NCI-H524 (cell line): ENCODE measurements around the gene EVL.
A peak's percentile ranks its signal among the peaks of the same experiment; 100 is the strongest.

ENCODE experiments used
- DNase-seq, 2 experiments: peaks; one replicate each; lab custom pipeline; 2025; lab: John Stamatoyannopoulos, UW

EVL gene

DNA sequence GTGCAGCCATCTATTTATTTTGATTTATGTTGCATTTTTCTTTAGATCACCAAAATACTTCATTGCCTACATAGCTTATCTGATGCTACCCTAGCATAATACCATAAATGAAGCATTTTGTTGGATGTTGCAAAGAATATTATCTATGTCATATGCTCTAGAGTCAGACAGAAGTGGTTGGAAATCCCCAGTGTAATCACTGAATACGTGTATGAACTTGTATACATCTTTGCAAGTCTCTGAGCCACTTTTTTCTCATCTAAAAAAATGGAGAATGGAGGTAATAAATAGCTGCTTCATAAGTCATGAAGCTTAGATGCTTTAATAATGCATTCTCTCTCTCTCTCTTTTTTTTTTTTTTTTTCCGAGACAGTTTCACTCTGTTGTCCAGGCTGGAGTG lies 18.5 kb downstream of the EVL start:
- DNase-seq = no peak

DNA sequence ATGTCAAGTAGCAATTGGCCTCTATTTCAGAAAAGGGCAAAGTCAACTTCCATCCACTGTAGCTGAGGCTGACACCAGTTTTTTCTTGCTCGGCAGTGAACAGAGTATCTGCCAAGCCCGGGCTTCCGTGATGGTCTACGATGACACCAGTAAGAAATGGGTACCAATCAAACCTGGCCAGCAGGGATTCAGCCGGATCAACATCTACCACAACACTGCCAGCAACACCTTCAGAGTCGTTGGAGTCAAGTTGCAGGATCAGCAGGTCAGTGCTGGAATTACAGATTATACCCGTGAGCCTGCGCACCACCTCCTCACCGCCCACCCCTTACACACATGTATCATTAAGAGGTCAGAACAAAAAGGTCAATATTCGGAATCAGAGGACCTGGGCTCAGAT lies 19.4 kb downstream of the EVL start:
- no peak for DNase-seq

- no peak for DNase-seq
Measured at GRCh38 chr14:100085462-100085861, 20.2 kb downstream of the EVL start.

GRCh38 chr14:100086361-100086760 lies 21.1 kb downstream of the EVL start:
- no peak for DNase-seq

DNA sequence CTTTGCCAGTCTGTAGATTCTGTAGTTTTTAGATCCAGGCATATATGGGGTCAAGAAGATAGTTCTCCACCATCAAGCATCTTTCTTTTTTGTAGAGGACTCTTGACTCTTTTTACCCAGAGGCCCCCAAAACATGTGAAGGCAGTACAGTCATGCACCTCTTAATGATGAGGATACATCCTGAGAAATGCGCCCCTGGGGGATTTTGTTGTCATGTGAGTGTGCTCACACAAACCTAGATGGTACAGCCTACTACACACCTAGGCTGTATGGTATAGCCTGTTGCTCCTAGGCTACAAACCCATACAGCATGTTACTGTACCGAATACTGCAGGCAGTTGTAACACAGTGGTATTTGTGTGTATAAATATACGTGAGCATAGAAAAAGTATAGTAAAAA lies 23.0 kb downstream of the EVL start:
- no peak for DNase-seq

DNA sequence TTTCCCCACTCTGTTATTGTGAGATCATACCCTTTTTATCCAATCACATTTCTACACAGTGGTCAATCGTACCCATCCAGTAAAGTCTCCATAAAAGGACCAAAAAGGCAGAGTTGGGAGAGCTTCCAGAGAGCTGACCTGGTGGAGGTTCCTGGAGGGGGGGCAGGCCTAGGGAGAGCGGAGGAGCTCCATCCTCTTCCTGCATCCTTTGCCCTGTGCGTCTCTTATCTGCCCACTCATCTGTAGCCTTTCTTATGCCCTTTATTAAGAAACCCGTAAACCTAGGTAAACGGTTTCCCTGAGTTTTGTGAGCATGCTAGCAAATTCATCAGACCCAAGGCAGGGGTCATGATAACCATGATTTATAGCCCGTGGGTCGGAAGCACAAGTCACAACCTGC lies 26.2 kb downstream of the EVL start:
- no peak for DNase-seq

DNA sequence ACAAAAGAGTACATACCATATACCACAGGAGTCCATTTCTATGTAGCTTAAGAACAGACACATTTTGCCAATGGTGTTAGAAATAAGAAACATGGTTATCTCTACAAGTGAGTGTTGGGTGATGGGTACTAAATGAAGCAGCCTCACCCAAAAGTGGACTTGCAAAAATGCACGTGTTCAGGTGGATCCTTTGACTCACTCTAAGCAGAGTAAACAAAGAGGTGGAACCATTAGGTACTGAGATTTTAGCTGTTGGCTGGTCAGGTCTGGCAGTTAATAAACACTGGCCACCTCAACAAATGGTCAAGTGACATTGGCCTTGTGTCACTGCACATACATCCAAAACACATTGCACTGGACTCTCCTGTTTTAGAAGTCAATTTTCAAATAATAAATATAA lies 27.6 kb downstream of the EVL start:
- DNase-seq = no peak

DNA sequence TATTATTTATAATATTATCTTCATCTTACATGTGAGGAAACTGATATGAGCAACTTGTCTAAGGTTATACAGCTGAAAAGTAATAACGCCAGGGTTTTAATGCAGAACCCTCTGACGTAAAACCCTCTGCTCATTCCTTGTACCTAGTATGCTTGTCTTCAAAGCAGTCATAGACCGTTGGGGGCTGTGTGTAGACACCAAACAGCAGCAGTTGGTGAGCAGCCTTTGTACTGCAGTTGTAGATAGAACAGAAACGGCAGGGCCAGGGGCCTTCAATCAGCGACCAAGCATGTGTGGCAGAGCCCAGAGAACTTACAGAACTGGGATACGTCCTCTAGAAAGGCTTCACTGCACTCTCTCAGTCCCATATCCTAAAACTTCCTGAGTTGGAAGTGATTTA lies 28.1 kb downstream of the EVL start:
- no peak for DNase-seq

GRCh38 chr14:100096656-100097055 lies 31.4 kb downstream of the EVL start:
- no peak for DNase-seq

- no peak for DNase-seq
Measured at GRCh38 chr14:100098171-100098570, 32.9 kb downstream of the EVL start.

DNA sequence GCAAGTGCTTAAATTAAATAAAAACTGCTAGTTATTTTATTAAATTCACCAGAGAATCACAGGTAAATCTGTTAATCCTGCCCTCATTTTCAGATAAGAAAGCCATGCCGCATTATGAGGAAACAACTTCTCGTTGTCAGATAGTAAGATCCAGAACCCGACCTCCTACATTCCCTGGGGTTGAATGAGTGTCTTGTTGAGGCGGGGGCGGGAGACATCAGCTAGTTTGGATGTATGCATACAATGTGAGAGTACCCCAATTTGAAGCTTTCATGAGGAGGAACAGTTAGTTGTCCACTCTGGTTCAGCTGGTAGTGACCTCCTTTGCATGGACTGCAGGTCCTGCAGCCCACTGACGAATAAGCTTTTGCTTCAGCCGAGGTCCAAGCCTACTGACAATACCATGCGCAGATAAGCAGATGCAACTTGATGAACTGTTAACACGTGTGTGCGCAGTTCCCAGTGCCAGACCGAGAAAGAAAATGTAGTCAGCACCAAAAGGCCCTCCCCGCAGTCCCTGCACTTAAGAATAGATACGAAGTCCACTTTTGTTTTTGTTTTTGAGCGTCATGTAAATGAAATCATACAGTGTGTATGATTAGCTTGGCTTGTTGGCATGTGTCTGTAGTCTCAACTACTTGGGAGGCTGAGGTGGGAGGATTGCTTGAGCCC lies 34.9 kb downstream of the EVL start:
- DNase-seq = no peak

DNA sequence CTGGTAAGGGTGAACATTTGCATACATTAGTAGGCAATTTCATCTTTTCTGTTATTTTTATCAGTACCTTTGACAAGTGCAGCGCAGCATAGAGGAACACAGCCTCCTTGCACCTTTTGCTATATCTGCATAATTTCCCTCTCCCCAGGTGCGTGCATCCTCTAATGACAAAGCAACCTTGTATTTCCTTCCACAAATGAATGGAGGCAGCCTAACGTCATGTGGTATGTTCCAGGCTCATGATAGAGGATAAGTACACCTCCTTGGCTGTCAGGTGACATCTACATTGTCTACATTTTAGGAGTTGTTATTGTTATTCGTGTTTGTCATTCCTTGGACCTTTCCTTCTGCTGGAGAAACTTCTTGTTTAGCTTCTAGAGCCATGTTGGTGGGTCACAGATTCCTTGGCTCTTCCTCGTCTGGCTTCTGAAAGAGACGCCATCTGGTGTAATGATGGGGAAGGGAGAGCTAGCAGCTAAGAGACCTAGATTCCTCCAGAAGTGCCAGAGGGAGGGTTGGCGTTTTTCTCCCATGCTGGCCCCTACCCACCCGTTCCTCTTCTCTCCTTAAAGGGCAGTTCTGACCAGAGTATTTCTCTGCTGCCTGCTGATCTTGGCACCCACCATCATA lies 37.0 kb downstream of the EVL start:
- no peak for DNase-seq

GRCh38 chr14:100103250-100104005 lies 38.2 kb downstream of the EVL start:
- no peak for DNase-seq

GRCh38 chr14:100104006-100104352 lies 38.8 kb downstream of the EVL start:
- DNase-seq = no peak

GRCh38 chr14:100104523-100105300 lies 39.5 kb downstream of the EVL start:
- no peak for DNase-seq

GRCh38 chr14:100105357-100106169 lies 40.3 kb downstream of the EVL start:
- no peak for DNase-seq

DNA sequence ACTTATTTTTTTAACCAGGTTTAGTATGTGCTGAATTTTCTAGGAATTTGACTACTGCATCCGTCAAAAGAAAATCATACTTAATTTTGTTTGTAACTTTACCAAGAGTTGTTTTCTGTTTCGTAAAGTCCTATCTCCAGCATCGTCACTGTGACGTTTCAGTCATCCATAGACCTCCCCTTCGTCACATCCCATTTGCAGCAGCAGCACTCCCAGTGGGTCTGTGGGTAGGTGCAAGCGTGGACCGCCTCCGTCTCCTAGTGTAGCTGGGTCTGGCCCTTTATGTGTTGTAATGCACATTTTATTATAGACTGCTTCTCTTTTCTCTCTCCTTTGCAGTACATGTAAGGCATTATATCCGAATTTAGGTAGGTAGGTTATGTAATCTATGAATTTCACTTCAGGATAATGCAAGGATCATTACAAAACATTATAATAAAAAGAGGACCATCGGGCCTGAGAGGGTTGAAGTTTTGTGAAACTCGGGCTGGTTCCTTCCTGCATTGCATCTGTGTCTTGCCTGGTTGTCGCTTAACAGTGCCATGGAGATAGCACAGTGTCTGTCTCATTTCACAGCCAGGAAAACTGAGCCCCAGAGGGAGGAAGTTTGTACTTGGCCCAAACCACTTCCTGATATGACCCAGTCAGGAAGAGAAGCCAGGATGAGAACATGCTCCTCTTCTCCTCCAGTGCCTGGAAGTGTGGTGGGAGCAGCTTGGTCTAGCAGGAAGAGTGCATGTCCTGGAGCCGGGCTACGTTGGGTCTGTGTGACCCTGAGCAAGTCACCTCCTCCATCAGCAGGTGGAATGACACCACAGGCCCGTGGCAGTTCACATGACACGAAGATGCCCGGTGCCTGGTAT lies 41.3 kb downstream of the EVL start:
- DNase-seq = no peak

DNA sequence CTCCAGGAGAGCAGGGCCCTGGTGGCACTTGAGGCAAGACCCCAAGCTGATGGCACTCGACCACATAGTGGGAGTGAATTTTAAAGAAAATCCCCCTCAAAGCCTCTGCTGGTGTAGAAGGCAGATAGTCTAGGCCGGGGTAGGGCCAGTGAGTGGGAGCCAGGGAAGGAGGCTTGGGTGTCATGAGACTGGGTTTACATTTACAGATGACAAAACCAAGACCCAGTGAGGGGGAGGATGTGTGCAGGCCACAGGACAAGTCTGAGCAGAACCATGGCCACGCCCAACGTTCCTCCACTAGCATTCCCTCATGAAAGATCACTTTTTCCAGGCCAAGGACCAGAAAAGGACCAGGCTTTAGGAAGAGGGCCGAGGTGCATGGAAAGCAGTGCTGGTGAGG lies 42.0 kb downstream of the EVL start:
- DNase-seq = no peak

- peak; percentile 67 to 83 for DNase-seq
Measured at GRCh38 chr14:100108042-100108825, 43.0 kb downstream of the EVL start.
